Measurements from ENCODE around the gene NTRK2.

- TF ChIP-seq CTCF (conservative IDR thresholded peaks at IDR 0.05 in 1 of 2, IDR thresholded peaks at IDR 0.05 in 1 of 2; ENCODE audit: extremely low read depth in 1 of 2, insufficient read depth in 1 of 2, low read depth in 1 of 2, low read length in 2 of 2) (no peak), EZH2 (IDR thresholded peaks at IDR 0.05; ENCODE audit: borderline replicate concordance, low read length) (no peak)
Observed at GRCh38 chr9:84834426-84834825, 164.9 kb downstream of the NTRK2 start.

Data from mammary epithelial cell (primary cell).